B cell (primary cell): ENCODE data around the gene VWA8. TPM values are rescaled to one million over a fixed set of nuclear protein-coding genes. Genes with fewer than 3 reads are reported as not detected.
A peak's percentile ranks its signal among the peaks of the same experiment; 100 is the strongest.

Source experiments
- ATAC-seq: fragments of 200-7000 bp; cut with Tn5 transposase; one replicate; pipeline ENCODE4 v1.10.0; 2021; ENCODE audit warnings: low read depth, mild to moderate bottlenecking, moderate number of reproducible peaks, moderate library complexity
- CTCF ChIA-PET: fragments of 350-600 bp; sonication (Branson Sonifier 250); formaldehyde crosslinking; loops from one replicate; lab custom pipeline; 2021; ENCODE audit warnings: antibody characterized with exemption, inconsistent platforms; lab: Charles Lee
- POLR2A ChIA-PET: fragments of 350-600 bp; sonication (Branson Sonifier 250); formaldehyde crosslinking; loops from one replicate; lab custom pipeline; 2021; ENCODE audit warnings: antibody characterized with exemption; lab: Charles Lee
- DNase-seq: peaks from one replicate; pipeline ENCODE4 v3.0.0; 2013
- H2AFZ ChIP-seq: 2 replicates; pipeline ENCODE4 v1.6.1; 2012; ENCODE audit warnings: mild to moderate bottlenecking, low read depth, low read length; ENCODE audit not compliant: insufficient read depth, poor library complexity, severe bottlenecking
- H3K27ac ChIP-seq, 2 donors: 1 replicate in 1 of 2; 2 replicates in 1 of 2; pipeline ENCODE4 v1.5.1; 2012 to 2013; ENCODE audit warnings: low read length in 2 of 2, mild to moderate bottlenecking in 2 of 2, moderate library complexity in 1 of 2
- H3K27me3 ChIP-seq, 4 experiments: fragments of 200-600 bp in 1 of 4; sonication (generic) in 1 of 4; replicated peaks in 1 of 4; 1 replicate in 2 of 4; 2 replicates in 2 of 4; pipeline versions ENCODE4 v1.6.1 to v1.7.0; 2013 to 2016; ENCODE audit warnings: low read length in 3 of 4, mild to moderate bottlenecking in 2 of 4, mixed read lengths in 1 of 4, moderate library complexity in 1 of 4; ENCODE audit not compliant: insufficient read depth in 4 of 4, control insufficient read depth in 3 of 4; ENCODE audit errors: control extremely low read depth in 1 of 4
- H3K36me3 ChIP-seq, 2 experiments: replicated peaks in 1 of 2; 1 replicate in 1 of 2; 2 replicates in 1 of 2; pipeline versions ENCODE4 v1.6.1 to v1.7.1; 2013; ENCODE audit warnings: low read length in 1 of 2; ENCODE audit not compliant: insufficient read depth in 2 of 2, control insufficient read depth in 1 of 2; ENCODE audit errors: control extremely low read depth in 1 of 2, extremely low read depth in 1 of 2
- H3K4me1 ChIP-seq, 2 donors: fragments of 200-600 bp in 1 of 2; sonication (generic) in 1 of 2; 1 replicate in 1 of 2; 2 replicates in 1 of 2; pipeline versions ENCODE4 v1.5.1 to v1.6.1; 2013 to 2017; ENCODE audit warnings: low read length in 2 of 2; ENCODE audit not compliant: control insufficient read depth in 2 of 2, insufficient read depth in 2 of 2
- H3K4me2 ChIP-seq: replicated peaks from 2 replicates; pipeline ENCODE3; 2012; ENCODE audit warnings: mild to moderate bottlenecking, low read depth, low read length; ENCODE audit not compliant: poor library complexity, severe bottlenecking
- H3K4me3 ChIP-seq, 5 experiments: fragments of 200-600 bp in 1 of 5; sonication (generic) in 1 of 5; 1 replicate in 3 of 5; 2 replicates in 2 of 5; pipeline versions ENCODE4 v1.5.1 to v1.7.0; 2011 to 2016; ENCODE audit warnings: low read length in 4 of 5, mild to moderate bottlenecking in 4 of 5, low read depth in 2 of 5, control low read depth in 1 of 5, moderate library complexity in 1 of 5; ENCODE audit not compliant: insufficient read depth in 1 of 5; ENCODE audit errors: control extremely low read depth in 1 of 5, extremely low read depth in 1 of 5
- H3K79me2 ChIP-seq: fragments of 200-600 bp; sonication (generic); one replicate; pipeline ENCODE4 v1.6.0; 2016; ENCODE audit warnings: low read length; ENCODE audit not compliant: control insufficient read depth, insufficient read depth
- H3K9ac ChIP-seq: fragments of 200-600 bp; sonication (generic); 2 replicates; pipeline ENCODE4 v1.6.1; 2017; ENCODE audit warnings: mild to moderate bottlenecking, low read length, moderate library complexity
- H3K9me3 ChIP-seq, 3 donors: one replicate each; pipeline versions ENCODE4 v1.6.1 to v1.7.1; 2013; ENCODE audit warnings: low read length in 2 of 3; ENCODE audit not compliant: control insufficient read depth in 2 of 3, insufficient read depth in 1 of 3; ENCODE audit errors: control extremely low read depth in 1 of 3
- H4K20me1 ChIP-seq: 2 replicates; pipeline ENCODE4 v1.6.0; 2012; ENCODE audit warnings: mild to moderate bottlenecking, low read length; ENCODE audit not compliant: insufficient read depth, control insufficient read depth, poor library complexity, severe bottlenecking
- H3K27ac Mint-ChIP-seq: one replicate; pipeline ENCODE4 v1.8.0; 2021; ENCODE audit warnings: mixed read lengths
- H3K27me3 Mint-ChIP-seq: one replicate; pipeline ENCODE4 v1.8.0; 2021; ENCODE audit warnings: mixed read lengths
- H3K4me1 Mint-ChIP-seq: one replicate; pipeline ENCODE4 v1.8.0; 2021; ENCODE audit warnings: mixed read lengths
- H3K4me3 Mint-ChIP-seq: one replicate; pipeline ENCODE4 v1.8.0; 2021; ENCODE audit warnings: mixed read lengths
- H3K9me3 Mint-ChIP-seq: one replicate; pipeline ENCODE4 v1.8.0; 2022; ENCODE audit warnings: mixed read lengths; ENCODE audit not compliant: insufficient read depth
- CTCF ChIP-seq: fragments of 200-600 bp; IDR thresholded peaks from one replicate; pipeline ENCODE4 v1.8.0; 2022; ENCODE audit warnings: antibody characterized with exemption, mild to moderate bottlenecking
- EZH2 ChIP-seq: IDR thresholded peaks from 2 replicates; pipeline ENCODE4 v1.6.1; 2012; ENCODE audit warnings: borderline replicate concordance, low read depth, mild to moderate bottlenecking, moderate library complexity, low read length; ENCODE audit not compliant: insufficient read depth, poor library complexity, severe bottlenecking
- WGBS: methylation state at CpG from one replicate; pipeline ENCODE4 v1.1.5; 2013; ENCODE audit warnings: missing lambda C conversion rate; ENCODE audit not compliant: insufficient coverage; 5-methylcytosine and 5-hydroxymethylcytosine counted together
- intact Hi-C: fragments of 100-400 bp; cut with micrococcal nuclease; formaldehyde crosslinking; loops from one replicate; pipeline ENCODE4 v1.10.0; 2022
- polyA plus RNA-seq: library from polyadenylated mRNA; depleted of rRNA; stranded (reverse); fragments of >200 nt; gene quantifications from 2 replicates; pipeline ENCODE4 v1.2.3, GENCODE V29; 2012
- total RNA-seq, 2 donors: library from RNA; stranded (reverse); fragments of 120-200 nt in 1 of 2; gene quantifications; 1 replicate in 1 of 2; 2 replicates in 1 of 2; pipeline versions ENCODE4 v1.2.3 to v1.2.4, GENCODE V29; 2013 to 2022

Gene VWA8
- total and polyA plus RNA-seq, 2 donors (not counting 1 experiment from before 2014, with no cell fraction given), result 6.0 to 19.7 TPM

GRCh38 chr13:41668130-41668757 is 292.7 kb downstream of the VWA8 start:
- no peak overlapping the region for H3K4me3 Mint-ChIP-seq
- H3K9me3 Mint-ChIP-seq, result no peaks in the 10 kb centered on the region
- H3K79me2 ChIP-seq, result no peaks in the 10 kb centered on the region
- TF ChIP-seq CTCF (peak; percentile 76), EZH2 (no peak)
- H3K36me3 ChIP-seq, result peaks cover 0 to 2% of the 10 kb centered on the region in 2 experiments
- no peak overlapping the region for H3K9ac ChIP-seq
- ATAC-seq (peak; percentile 51), DNase-seq (peak; percentile 62)
- peaks cover 21% of the 10 kb centered on the region for H3K27me3 Mint-ChIP-seq
- no peaks in the 10 kb centered on the region for H3K9me3 ChIP-seq
- H3K27ac Mint-ChIP-seq, result no peak overlapping the region
- ChIA-PET CTCF (interaction anchor here (0.6 to 7.9 kb wide), 22 partner anchors 10 to 1673 kb away, joined by 3 to 156 read pairs (median 3); no protein-coding TSS in a partner anchor), POLR2A (no interaction called here)
- H3K27ac ChIP-seq, result no peak overlapping the region
- no peak overlapping the region for H3K4me2 ChIP-seq
- peaks cover 0 to 28% (median 7%) of the 10 kb centered on the region in 4 experiments for H3K27me3 ChIP-seq
- 40% methylated on average over 1 of the region's 1 CpG for WGBS
- H2AFZ ChIP-seq, result no peak overlapping the region
- no peaks in the 10 kb centered on the region for H3K4me1 Mint-ChIP-seq
- no peaks in the 10 kb centered on the region for H3K4me1 ChIP-seq
- H4K20me1 ChIP-seq, result no peaks in the 10 kb centered on the region
- no peak overlapping the region for H3K4me3 ChIP-seq
- intact Hi-C loops, result no loop called here

- no CpG with 5 or more reads among the region's 4 CpGs for WGBS
- no peak overlapping the region for H3K4me2 ChIP-seq
- ChIA-PET POLR2A (no interaction called here), CTCF (interaction anchor here (7.9 kb wide), 1 partner anchor 443 kb away, joined by 156 read pairs; no protein-coding TSS in a partner anchor)
- no peaks in the 10 kb centered on the region for H4K20me1 ChIP-seq
- H3K27ac Mint-ChIP-seq, result no peak overlapping the region
- H3K27me3 Mint-ChIP-seq, result peaks cover 21% of the 10 kb centered on the region
- DNase-seq (no peak), ATAC-seq (no peak)
- no peaks in the 10 kb centered on the region for H3K4me1 Mint-ChIP-seq
- H3K9ac ChIP-seq, result no peak overlapping the region
- peaks cover 0 to 32% (median 7%) of the 10 kb centered on the region in 4 experiments for H3K27me3 ChIP-seq
- no peaks in the 10 kb centered on the region for H3K79me2 ChIP-seq
- intact Hi-C loops, result no loop called here
- no peak overlapping the region for H2AFZ ChIP-seq
- no peaks in the 10 kb centered on the region for H3K9me3 ChIP-seq
- no peak overlapping the region for H3K27ac ChIP-seq
- no peaks in the 10 kb centered on the region for H3K9me3 Mint-ChIP-seq
- H3K4me1 ChIP-seq, result no peaks in the 10 kb centered on the region
- peaks cover 0 to 1% of the 10 kb centered on the region in 2 experiments for H3K36me3 ChIP-seq
- TF ChIP-seq EZH2 (no peak), CTCF (no peak)
- no peak overlapping the region for H3K4me3 ChIP-seq
- H3K4me3 Mint-ChIP-seq, result no peak overlapping the region
These were observed 294.3 kb downstream of the VWA8 start for GRCh38 chr13:41666644-41667043.
